Testis (tissue), 2 donors: ENCODE results near the gene AGPAT1.

Source experiments
- CTCF ChIP-seq, 3 experiments: fragments of 450-650 bp in 2 of 3; fragments of 200-600 bp in 1 of 3; sonication (generic) in 1 of 3; IDR thresholded peaks; one replicate each; pipeline ENCODE4 v1.5.1; 2016 to 2019; ENCODE audit warnings: antibody characterized with exemption in 3 of 3, mild to moderate bottlenecking in 2 of 3, moderate library complexity in 1 of 3
- POLR2A ChIP-seq: fragments of 450-650 bp; IDR thresholded peaks from one replicate; pipeline ENCODE4 v1.6.1; 2017; ENCODE audit warnings: antibody characterized with exemption, mild to moderate bottlenecking, moderate library complexity

- TF ChIP-seq POLR2A (no peak), CTCF (IDR thresholded peaks at IDR 0.05) (no peak)
These were observed 13.3 kb upstream of the AGPAT1 start for GRCh38 chr6:32189069-32189741.
